Astrocyte (in vitro differentiated cells and primary cell): ENCODE results near the gene CABP1.

Experiments
- EZH2 ChIP-seq: IDR thresholded peaks from 2 replicates; pipeline ENCODE4 v1.6.1; 2012; ENCODE audit warnings: mild to moderate bottlenecking, low read length, inconsistent platforms; ENCODE audit not compliant: insufficient read depth
- TF ChIP-seq, protein P1 (sequence below): IDR thresholded peaks from 2 replicates; pipeline ENCODE4 v1.5.1; 2011; ENCODE audit warnings: low read depth, mild to moderate bottlenecking, inconsistent platforms, low read length, moderate library complexity; ENCODE audit not compliant: insufficient read depth

DNA sequence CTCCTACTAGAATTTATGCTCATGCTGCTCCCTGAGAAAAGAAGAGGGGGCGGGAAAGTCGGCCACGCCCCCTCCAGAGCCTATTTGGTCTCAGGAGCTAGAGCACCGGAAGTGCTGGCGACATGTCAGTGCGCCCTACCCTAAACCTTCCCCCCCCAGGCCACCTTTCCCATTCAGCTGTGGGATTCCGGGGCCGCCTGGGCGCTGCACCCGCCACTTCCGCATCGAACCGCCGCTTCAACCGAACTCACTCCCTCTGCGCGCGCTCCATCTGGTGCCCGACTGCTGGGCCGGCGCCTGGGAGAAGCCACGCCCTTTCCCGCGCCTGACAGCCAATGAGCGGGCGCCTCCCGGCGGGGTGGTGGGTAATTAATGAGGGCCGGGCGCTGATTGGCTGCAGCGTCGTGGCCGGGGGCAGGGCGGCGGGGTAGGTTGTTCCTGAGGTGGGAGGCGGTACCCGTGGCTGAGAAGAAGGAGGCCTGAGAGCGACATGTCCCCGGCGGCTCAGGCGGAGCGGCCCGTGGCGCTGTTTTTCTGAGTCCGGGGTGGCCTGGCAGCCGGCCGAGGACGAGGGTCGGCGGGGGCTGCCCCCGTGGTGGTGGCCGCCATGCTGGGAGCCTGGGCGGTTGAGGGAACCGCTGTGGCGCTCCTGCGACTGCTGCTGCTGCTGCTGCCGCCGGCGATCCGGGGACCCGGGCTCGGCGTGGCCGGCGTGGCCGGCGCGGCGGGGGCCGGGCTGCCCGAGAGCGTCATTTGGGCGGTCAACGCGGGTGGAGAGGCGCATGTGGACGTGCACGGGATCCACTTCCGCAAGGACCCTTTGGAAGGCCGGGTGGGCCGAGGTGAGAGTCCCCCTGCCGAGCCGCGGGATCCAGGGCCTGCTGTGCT lies 46.5 kb downstream of the CABP1 start, which contains the start of gene MLEC:
- TF ChIP-seq, protein P1, sequence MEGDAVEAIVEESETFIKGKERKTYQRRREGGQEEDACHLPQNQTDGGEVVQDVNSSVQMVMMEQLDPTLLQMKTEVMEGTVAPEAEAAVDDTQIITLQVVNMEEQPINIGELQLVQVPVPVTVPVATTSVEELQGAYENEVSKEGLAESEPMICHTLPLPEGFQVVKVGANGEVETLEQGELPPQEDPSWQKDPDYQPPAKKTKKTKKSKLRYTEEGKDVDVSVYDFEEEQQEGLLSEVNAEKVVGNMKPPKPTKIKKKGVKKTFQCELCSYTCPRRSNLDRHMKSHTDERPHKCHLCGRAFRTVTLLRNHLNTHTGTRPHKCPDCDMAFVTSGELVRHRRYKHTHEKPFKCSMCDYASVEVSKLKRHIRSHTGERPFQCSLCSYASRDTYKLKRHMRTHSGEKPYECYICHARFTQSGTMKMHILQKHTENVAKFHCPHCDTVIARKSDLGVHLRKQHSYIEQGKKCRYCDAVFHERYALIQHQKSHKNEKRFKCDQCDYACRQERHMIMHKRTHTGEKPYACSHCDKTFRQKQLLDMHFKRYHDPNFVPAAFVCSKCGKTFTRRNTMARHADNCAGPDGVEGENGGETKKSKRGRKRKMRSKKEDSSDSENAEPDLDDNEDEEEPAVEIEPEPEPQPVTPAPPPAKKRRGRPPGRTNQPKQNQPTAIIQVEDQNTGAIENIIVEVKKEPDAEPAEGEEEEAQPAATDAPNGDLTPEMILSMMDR = no peak
- TF ChIP-seq EZH2 = no peak
